ENCODE results near the gene TESK2.

TESK2 gene

GRCh38 chr1:45512641-45513054, 21.7 kb upstream of the TESK2 start:
- Histone ChIP-seq H3K9me3 (ENCODE audit: insufficient read depth, low read depth, low read length) (no peaks in the 10 kb centered on the region), H2AFZ (ENCODE audit: low read length) (no peak overlapping the region), H3K9ac (ENCODE audit: low read depth, low read length, poor library complexity, severe bottlenecking) (no peak overlapping the region), H3K36me3 (ENCODE audit: insufficient read depth, low read length) (peaks cover 74% of the 10 kb centered on the region), H3K79me2 (ENCODE audit: insufficient read depth, low read length) (peaks cover 38% of the 10 kb centered on the region), H3K4me2 (ENCODE audit: low read depth, low read length, poor library complexity, severe bottlenecking) (no peak overlapping the region), H3F3A (ENCODE audit: low read depth) (0 out of 2 replicates have a peak, but pooled peaks cover 4% of the 10 kb centered on the region), H3K27me3 (ENCODE audit: insufficient read depth, low read length, poor library complexity, severe bottlenecking) (no peaks in the 10 kb centered on the region), H3K4me1 (ENCODE audit: insufficient read depth, low read length, poor library complexity, severe bottlenecking) (peaks cover 25% of the 10 kb centered on the region), H3K4me3 (ENCODE audit: low read length, poor library complexity, severe bottlenecking) (no peak overlapping the region), H4K20me1 (ENCODE audit: insufficient read depth, low read length, poor library complexity, severe bottlenecking) (peaks cover 31% of the 10 kb centered on the region), H3K9me2 (replicated peaks; ENCODE audit: low read depth, low read length) (no peaks in the 10 kb centered on the region)
- TF ChIP-seq CTCF (conservative IDR thresholded peaks at IDR 0.05; ENCODE audit: low read length): peak; percentile 88
- TF ChIP-seq EZH2phosphoT487 (IDR thresholded peaks at IDR 0.05; ENCODE audit: borderline replicate concordance): no peak

- Histone ChIP-seq H2AFZ (ENCODE audit: low read length) (no peak overlapping the region), H3K9ac (ENCODE audit: low read depth, low read length, poor library complexity, severe bottlenecking) (no peak overlapping the region), H3K9me3 (ENCODE audit: insufficient read depth, low read depth, low read length) (no peaks in the 10 kb centered on the region), H3K4me2 (ENCODE audit: low read depth, low read length, poor library complexity, severe bottlenecking) (no peak overlapping the region), H3K4me1 (ENCODE audit: insufficient read depth, low read length, poor library complexity, severe bottlenecking) (peaks cover 12% of the 10 kb centered on the region), H3K36me3 (ENCODE audit: insufficient read depth, low read length) (peaks cover 62% of the 10 kb centered on the region), H4K20me1 (ENCODE audit: insufficient read depth, low read length, poor library complexity, severe bottlenecking) (peaks cover 17% of the 10 kb centered on the region), H3K79me2 (ENCODE audit: insufficient read depth, low read length) (peaks cover 22% of the 10 kb centered on the region), H3K4me3 (ENCODE audit: low read length, poor library complexity, severe bottlenecking) (no peak overlapping the region), H3K27me3 (ENCODE audit: insufficient read depth, low read length, poor library complexity, severe bottlenecking) (no peaks in the 10 kb centered on the region), H3F3A (ENCODE audit: low read depth) (0 out of 2 replicates have a peak, but pooled peaks cover 4% of the 10 kb centered on the region), H3K9me2 (replicated peaks; ENCODE audit: low read depth, low read length) (no peaks in the 10 kb centered on the region)
- TF ChIP-seq EZH2phosphoT487 (IDR thresholded peaks at IDR 0.05; ENCODE audit: borderline replicate concordance) (no peak), CTCF (conservative IDR thresholded peaks at IDR 0.05; ENCODE audit: low read length) (no peak)
Measured at GRCh38 chr1:45510972-45511527, 20.1 kb upstream of the TESK2 start.

GRCh38 chr1:45510036-45510971, 19.3 kb upstream of the TESK2 start:
- no peak for TF ChIP-seq EZH2phosphoT487 (IDR thresholded peaks at IDR 0.05; ENCODE audit: borderline replicate concordance)
- no peak for TF ChIP-seq CTCF (conservative IDR thresholded peaks at IDR 0.05; ENCODE audit: low read length)
- H3K9me2 ChIP-seq (replicated peaks; ENCODE audit: low read depth, low read length): no peaks in the 10 kb centered on the region
- H2AFZ ChIP-seq (ENCODE audit: low read length): no peak overlapping the region
- H3K36me3 ChIP-seq (ENCODE audit: insufficient read depth, low read length): peaks cover 55% of the 10 kb centered on the region
- no peak overlapping the region for H3K4me2 ChIP-seq (ENCODE audit: low read depth, low read length, poor library complexity, severe bottlenecking)
- peaks cover 6% of the 10 kb centered on the region for H3K4me1 ChIP-seq (ENCODE audit: insufficient read depth, low read length, poor library complexity, severe bottlenecking)
- no peaks in the 10 kb centered on the region for H3K27me3 ChIP-seq (ENCODE audit: insufficient read depth, low read length, poor library complexity, severe bottlenecking)
- no peaks in the 10 kb centered on the region for H3K9me3 ChIP-seq (ENCODE audit: insufficient read depth, low read depth, low read length)
- H3K4me3 ChIP-seq (ENCODE audit: low read length, poor library complexity, severe bottlenecking): no peak overlapping the region
- 0 out of 2 replicates have a peak, but pooled peaks cover 4% of the 10 kb centered on the region for H3F3A ChIP-seq (ENCODE audit: low read depth)
- peaks cover 11% of the 10 kb centered on the region for H4K20me1 ChIP-seq (ENCODE audit: insufficient read depth, low read length, poor library complexity, severe bottlenecking)
- H3K9ac ChIP-seq (ENCODE audit: low read depth, low read length, poor library complexity, severe bottlenecking): no peak overlapping the region
- H3K79me2 ChIP-seq (ENCODE audit: insufficient read depth, low read length): peaks cover 14% of the 10 kb centered on the region
